Subcutaneous abdominal adipose tissue (tissue), 5 donors: ENCODE data around the gene GSN.

Experiments
- H3K27ac ChIP-seq: one replicate; pipeline ENCODE4 v1.7.0; 2013; ENCODE audit warnings: low read depth, mild to moderate bottlenecking, inconsistent platforms, low read length, moderate library complexity
- H3K27me3 ChIP-seq, 5 donors: one replicate each; pipeline ENCODE4 v1.7.0; 2013; ENCODE audit warnings: low read length in 5 of 5, inconsistent platforms in 1 of 5; ENCODE audit not compliant: control insufficient read depth in 5 of 5, insufficient read depth in 4 of 5
- H3K36me3 ChIP-seq, 5 donors: one replicate each; pipeline ENCODE4 v1.7.0; 2013; ENCODE audit warnings: low read length in 5 of 5; ENCODE audit not compliant: control insufficient read depth in 5 of 5, insufficient read depth in 5 of 5
- H3K4me1 ChIP-seq, 5 donors: one replicate each; pipeline ENCODE4 v1.7.0; 2013; ENCODE audit warnings: low read length in 5 of 5, mild to moderate bottlenecking in 3 of 5, moderate library complexity in 1 of 5; ENCODE audit not compliant: control insufficient read depth in 5 of 5, insufficient read depth in 5 of 5
- H3K4me3 ChIP-seq, 5 donors: one replicate each; pipeline ENCODE4 v1.7.0; 2013; ENCODE audit warnings: low read length in 5 of 5, low read depth in 1 of 5
- H3K9ac ChIP-seq, 5 donors: one replicate each; pipeline ENCODE4 v1.7.0; 2013; ENCODE audit warnings: low read length in 5 of 5, mild to moderate bottlenecking in 4 of 5, moderate library complexity in 3 of 5
- H3K9me3 ChIP-seq, 5 donors: one replicate each; pipeline ENCODE4 v1.7.0; 2013; ENCODE audit warnings: low read length in 5 of 5; ENCODE audit not compliant: control insufficient read depth in 5 of 5
- donor health status: healthy.
- donor health status: healthy.
- donor health status: healthy.
- donor health status: healthy.
- donor health status: healthy.

Gene GSN

GRCh38 chr9:121260457-121261106, 7.4 kb upstream of the GSN start:
- no peak overlapping the region for H3K9ac ChIP-seq
- no peaks in the 10 kb centered on the region for H3K27me3 ChIP-seq
- peaks cover 0 to 15% (median 12%) of the 10 kb centered on the region in 5 donors for H3K4me1 ChIP-seq
- no peak overlapping the region for H3K4me3 ChIP-seq
- H3K9me3 ChIP-seq, result no peaks in the 10 kb centered on the region
- no peak overlapping the region for H3K27ac ChIP-seq
- H3K36me3 ChIP-seq, result no peaks in the 10 kb centered on the region

- H3K4me3 ChIP-seq, result no peak overlapping the region
- no peaks in the 10 kb centered on the region for H3K36me3 ChIP-seq
- H3K27me3 ChIP-seq, result no peaks in the 10 kb centered on the region
- H3K9me3 ChIP-seq, result no peaks in the 10 kb centered on the region
- no peak overlapping the region for H3K9ac ChIP-seq
- no peak overlapping the region for H3K27ac ChIP-seq
- peaks cover 0 to 15% (median 12%) of the 10 kb centered on the region in 5 donors for H3K4me1 ChIP-seq
Measured at GRCh38 chr9:121261107-121261460, 6.9 kb upstream of the GSN start.

- no peaks in the 10 kb centered on the region for H3K27me3 ChIP-seq
Measured at GRCh38 chr9:121261755-121262154, 6.2 kb upstream of the GSN start.

GRCh38 chr9:121262423-121262822, 5.5 kb upstream of the GSN start:
- Histone ChIP-seq H3K27ac (no peak overlapping the region), H3K9ac (no peak overlapping the region)

More at GRCh38 chr9:121261755-121262154, 6.2 kb upstream of the GSN start:
- Histone ChIP-seq H3K9ac (no peak overlapping the region), H3K9me3 (no peaks in the 10 kb centered on the region), H3K27ac (no peak overlapping the region), H3K36me3 (no peaks in the 10 kb centered on the region), H3K4me1 (peaks cover 0 to 16% (median 12%) of the 10 kb centered on the region in 5 donors), H3K4me3 (no peak overlapping the region)

GRCh38 chr9:121262953-121263352, 5.0 kb upstream of the GSN start:
- no peak overlapping the region for H3K9ac ChIP-seq
- no peak overlapping the region for H3K4me3 ChIP-seq
- H3K36me3 ChIP-seq, result no peaks in the 10 kb centered on the region
- H3K4me1 ChIP-seq, result peaks cover 2 to 27% (median 23%) of the 10 kb centered on the region in 5 donors
- H3K27me3 ChIP-seq, result no peaks in the 10 kb centered on the region
- H3K9me3 ChIP-seq, result no peaks in the 10 kb centered on the region
- H3K27ac ChIP-seq, result no peak overlapping the region

More at GRCh38 chr9:121262423-121262822, 5.5 kb upstream of the GSN start:
- Histone ChIP-seq H3K9me3 (no peaks in the 10 kb centered on the region), H3K27me3 (no peaks in the 10 kb centered on the region), H3K4me3 (no peak overlapping the region), H3K36me3 (no peaks in the 10 kb centered on the region), H3K4me1 (peaks cover 2 to 22% (median 19%) of the 10 kb centered on the region in 5 donors)

- no peaks in the 10 kb centered on the region for H3K36me3 ChIP-seq
- no peak overlapping the region for H3K27ac ChIP-seq
- H3K9me3 ChIP-seq, result no peaks in the 10 kb centered on the region
- H3K4me3 ChIP-seq, result no peak overlapping the region
- no peak overlapping the region for H3K9ac ChIP-seq
- H3K4me1 ChIP-seq, result peaks cover 6 to 50% (median 41%) of the 10 kb centered on the region in 5 donors
- H3K27me3 ChIP-seq, result no peaks in the 10 kb centered on the region
Measured at GRCh38 chr9:121266356-121266755, 1.6 kb upstream of the GSN start.

GRCh38 chr9:121266906-121267650, 884 bp upstream of the GSN start:
- peaks cover 11 to 55% (median 48%) of the 10 kb centered on the region in 5 donors for H3K4me1 ChIP-seq

GRCh38 chr9:121268598-121268850, 562 bp downstream of the GSN start:
- H3K27ac ChIP-seq, result peak overlapping the region; percentile 69
- H3K9ac ChIP-seq, result peak overlapping the region in 4 of 5 donors; percentile 58 to 76 (median 73)
- no peaks in the 10 kb centered on the region for H3K27me3 ChIP-seq
- no peaks in the 10 kb centered on the region for H3K36me3 ChIP-seq
- peaks cover 13 to 65% (median 54%) of the 10 kb centered on the region in 5 donors for H3K4me1 ChIP-seq
- peak overlapping the region; percentile 74 to 88 (median 80) for H3K4me3 ChIP-seq
- H3K9me3 ChIP-seq, result no peaks in the 10 kb centered on the region

More at GRCh38 chr9:121266906-121267650, 884 bp upstream of the GSN start:
- Histone ChIP-seq H3K9ac (peak overlapping the region in 2 of 5 donors; percentile 6 to 47), H3K4me3 (peak overlapping the region; percentile 72 to 88 (median 79)), H3K36me3 (no peaks in the 10 kb centered on the region), H3K27me3 (no peaks in the 10 kb centered on the region), H3K27ac (no peak overlapping the region), H3K9me3 (no peaks in the 10 kb centered on the region)

GRCh38 chr9:121268851-121269641, 1.1 kb downstream of the GSN start:
- Histone ChIP-seq H3K4me1 (peaks cover 13 to 65% (median 54%) of the 10 kb centered on the region in 5 donors), H3K4me3 (peak overlapping the region; percentile 74 to 88 (median 80)), H3K27me3 (no peaks in the 10 kb centered on the region), H3K36me3 (no peaks in the 10 kb centered on the region), H3K27ac (peak overlapping the region; percentile 69), H3K9me3 (no peaks in the 10 kb centered on the region), H3K9ac (peak overlapping the region; percentile 38 to 76 (median 71))
